ENCODE results near the gene MYRIP.
"Not testable (repeated sequence)": the region's sequence is repeated elsewhere in the genome, so short reads cannot be mapped to it uniquely, and the experiment has no call there.

The MYRIP gene

GRCh38 chr3:40264451-40264850 is 455.0 kb downstream of the MYRIP start:
- in situ Hi-C loops (cut with HindIII; ENCODE audit: low sequenced_read_pairs), result no loop called here

GRCh38 chr3:40265181-40265580 is 455.8 kb downstream of the MYRIP start:
- in situ Hi-C loops (cut with HindIII; ENCODE audit: low sequenced_read_pairs), result no loop called here

GRCh38 chr3:40267937-40268724 is 458.7 kb downstream of the MYRIP start:
- in situ Hi-C loops (cut with HindIII; ENCODE audit: low sequenced_read_pairs), result no loop called here

GRCh38 chr3:40268802-40269524 is 459.6 kb downstream of the MYRIP start:
- in situ Hi-C loops (cut with HindIII; ENCODE audit: low sequenced_read_pairs), result no loop called here

DNA sequence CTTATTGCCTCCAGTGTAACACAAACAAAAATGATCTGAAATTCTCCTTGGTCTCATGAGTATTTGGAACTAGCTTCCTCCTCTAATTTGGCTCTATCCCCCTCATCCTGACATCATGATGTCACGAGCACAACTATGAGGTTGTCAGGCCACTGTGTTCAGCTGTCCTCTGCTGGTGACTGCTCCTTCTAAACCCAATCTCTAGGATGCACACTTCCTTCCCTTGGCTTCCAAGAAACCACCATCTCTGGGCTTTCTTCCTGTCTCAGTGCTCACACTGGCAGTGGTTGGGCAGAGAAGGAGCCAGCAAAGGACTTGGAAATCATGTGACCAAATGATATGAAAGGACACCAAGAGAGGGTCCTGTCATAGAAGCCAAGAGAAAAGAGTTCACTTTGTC is 469.4 kb downstream of the MYRIP start:
- in situ Hi-C loops (cut with HindIII; ENCODE audit: low sequenced_read_pairs), result no loop called here

DNA sequence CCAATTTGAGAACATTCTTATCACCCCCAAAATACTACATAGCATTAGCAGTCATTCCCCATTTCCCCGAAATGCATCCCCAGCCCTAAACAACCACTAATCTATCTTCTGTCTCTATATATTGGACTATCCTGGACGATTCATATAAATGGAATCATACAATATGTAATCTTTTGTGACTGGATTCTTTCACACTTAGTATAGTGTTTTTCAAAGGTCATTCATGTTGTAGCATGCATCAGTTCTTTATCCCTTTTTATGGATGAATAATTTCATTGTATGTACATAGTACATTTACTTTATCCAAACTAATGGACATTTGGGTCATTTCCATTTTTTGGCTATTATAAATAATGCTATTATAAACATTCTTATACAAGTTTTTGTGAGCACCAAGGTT is 472.6 kb downstream of the MYRIP start:
- in situ Hi-C loops (cut with HindIII; ENCODE audit: low sequenced_read_pairs), result no loop called here

DNA sequence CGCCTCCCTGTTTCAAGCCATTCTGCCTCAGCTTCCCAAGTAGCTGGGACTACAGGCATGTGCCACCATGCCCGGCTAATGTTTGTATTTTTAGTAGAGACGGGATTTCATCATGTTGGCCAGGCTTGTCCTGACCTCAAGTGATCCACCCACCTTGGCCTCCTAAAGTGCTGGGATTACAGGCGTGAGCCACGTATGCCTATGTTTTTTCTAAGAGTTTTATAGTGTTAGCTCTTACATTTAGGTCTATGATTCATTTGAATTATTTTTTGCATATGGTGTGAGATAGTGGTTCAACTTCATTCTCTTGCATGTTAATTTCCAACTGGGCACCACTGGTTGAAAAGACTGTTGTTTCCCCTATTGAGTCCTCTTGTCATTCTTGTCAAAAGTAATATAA is 473.6 kb downstream of the MYRIP start:
- in situ Hi-C loops (cut with HindIII; ENCODE audit: low sequenced_read_pairs), result not testable (repeated sequence)

DNA sequence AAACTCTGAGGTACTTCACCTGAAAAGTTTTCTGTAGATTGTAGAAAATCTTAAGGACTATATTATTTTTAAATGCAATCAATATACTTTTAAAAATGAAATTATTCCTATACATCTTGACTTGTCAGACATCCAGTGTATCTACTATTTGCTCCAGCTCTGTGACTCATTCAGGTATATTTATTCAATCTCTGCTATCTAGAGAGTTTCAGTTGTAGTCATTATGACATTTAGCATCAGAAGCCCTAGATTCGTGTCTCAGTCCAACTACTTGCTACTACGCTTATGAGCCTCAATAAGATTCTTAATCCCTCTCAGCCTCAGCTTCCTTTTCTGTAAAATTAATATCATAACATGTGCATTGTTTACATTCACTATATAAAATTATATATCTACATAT is 477.8 kb downstream of the MYRIP start:
- in situ Hi-C loops (cut with HindIII; ENCODE audit: low sequenced_read_pairs), result no loop called here

GRCh38 chr3:40290396-40290795 is 481.0 kb downstream of the MYRIP start:
- in situ Hi-C loops (cut with HindIII; ENCODE audit: low sequenced_read_pairs), result no loop called here

GRCh38 chr3:40291471-40291870 is 482.1 kb downstream of the MYRIP start:
- in situ Hi-C loops (cut with HindIII; ENCODE audit: low sequenced_read_pairs), result no loop called here

DNA sequence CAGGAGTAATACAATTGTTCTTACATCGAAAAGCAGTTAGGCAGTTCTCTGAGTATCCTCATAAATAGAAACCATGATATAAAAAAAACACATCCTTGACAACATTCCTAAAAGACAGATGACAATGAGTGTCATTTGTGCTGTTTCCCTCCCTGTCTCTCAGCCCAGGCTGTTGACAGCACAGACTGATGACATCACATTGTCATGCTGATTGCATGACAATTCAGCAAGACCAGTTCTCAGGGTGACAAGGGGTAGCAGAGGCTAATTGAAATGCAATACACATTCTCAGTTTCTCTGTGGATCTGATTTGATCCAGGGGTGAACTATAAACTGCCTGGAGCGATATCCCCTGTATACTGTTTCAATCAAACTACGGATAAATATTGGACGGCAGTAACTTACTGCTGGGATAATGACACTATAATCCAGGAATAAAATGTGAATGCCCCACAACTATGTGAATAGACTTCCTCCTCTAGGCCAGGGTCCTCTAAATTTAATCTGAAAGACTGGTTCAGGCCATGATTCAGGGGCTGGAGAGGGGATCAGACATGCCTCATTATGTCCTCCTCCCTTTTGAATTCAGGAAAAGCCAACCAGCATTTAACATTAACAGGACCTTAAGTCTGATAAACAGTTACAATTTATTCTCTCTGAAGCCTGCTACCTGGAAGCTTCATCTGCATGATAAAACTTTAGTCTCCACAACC is 483.4 kb downstream of the MYRIP start:
- in situ Hi-C loops (cut with HindIII; ENCODE audit: low sequenced_read_pairs), result no loop called here

DNA sequence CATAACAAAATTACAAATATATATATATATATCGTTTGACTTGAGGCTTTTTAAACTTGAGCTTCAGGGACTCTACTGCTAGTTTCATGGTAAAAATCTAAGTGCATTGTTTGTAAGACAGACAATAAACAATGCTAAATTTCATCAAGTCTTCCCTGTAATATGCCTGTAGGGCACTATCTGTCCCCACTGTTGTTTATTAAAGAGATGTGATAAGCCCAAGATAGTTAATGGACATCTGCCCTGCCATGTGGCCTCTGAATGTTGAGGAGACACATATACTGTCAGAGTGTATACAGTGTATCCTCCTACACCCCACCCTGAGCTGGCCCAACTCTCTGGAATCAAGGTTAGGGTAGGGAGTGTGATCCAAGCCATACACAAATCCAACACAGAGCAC is 485.0 kb downstream of the MYRIP start:
- in situ Hi-C loops (cut with HindIII; ENCODE audit: low sequenced_read_pairs), result no loop called here

GRCh38 chr3:40298075-40298474 is 488.7 kb downstream of the MYRIP start:
- in situ Hi-C loops (cut with HindIII; ENCODE audit: low sequenced_read_pairs), result no loop called here

GRCh38 chr3:40299130-40299720 is 489.8 kb downstream of the MYRIP start:
- in situ Hi-C loops (cut with HindIII; ENCODE audit: low sequenced_read_pairs), result no loop called here

DNA sequence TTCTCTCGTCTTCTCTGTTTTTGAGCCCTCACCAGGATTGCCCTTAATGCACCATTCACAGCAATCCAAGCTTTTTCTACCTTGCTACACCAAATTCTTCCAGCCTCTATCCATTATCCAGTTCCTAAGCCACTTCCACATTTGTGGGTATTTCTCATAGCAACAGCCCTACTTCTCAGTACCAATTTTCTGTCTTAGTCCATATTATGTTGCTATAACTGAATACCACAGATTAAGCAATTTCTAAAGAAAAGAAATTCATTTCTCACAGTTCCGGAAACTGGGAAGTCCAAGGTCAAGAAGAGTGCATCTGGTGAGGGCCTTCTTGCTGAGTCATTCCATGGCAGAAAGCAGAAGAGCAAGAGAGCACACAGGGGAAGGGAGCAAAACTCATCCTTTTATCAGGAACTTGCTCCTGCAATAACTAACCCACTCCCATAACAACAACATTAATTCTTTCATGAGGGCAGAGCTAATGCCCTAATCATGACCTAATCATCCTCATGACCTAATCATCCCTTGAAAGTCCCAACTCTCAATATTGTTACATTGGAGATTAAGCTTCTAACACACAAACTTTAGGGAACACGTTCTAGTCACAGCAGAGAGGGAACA is 490.4 kb downstream of the MYRIP start:
- in situ Hi-C loops (cut with HindIII; ENCODE audit: low sequenced_read_pairs), result no loop called here

DNA sequence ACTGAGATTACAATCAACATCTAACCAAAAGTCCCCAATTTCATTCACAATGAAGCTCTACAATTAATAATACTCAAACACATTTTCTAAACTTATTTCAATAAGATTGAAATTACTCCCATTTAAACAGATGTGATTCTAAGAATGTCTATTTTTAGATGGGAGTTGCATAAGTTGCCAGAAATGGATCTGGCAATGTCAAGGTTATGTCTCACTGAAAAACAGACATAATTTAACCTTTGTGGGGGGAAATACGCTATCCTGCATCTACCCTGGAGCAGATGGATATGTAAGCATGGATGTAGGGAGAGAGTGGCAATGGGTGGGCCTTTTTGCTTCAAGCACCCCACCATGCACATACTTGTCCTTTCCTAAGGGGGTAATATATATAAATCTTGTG is 493.4 kb downstream of the MYRIP start:
- in situ Hi-C loops (cut with HindIII; ENCODE audit: low sequenced_read_pairs), result no loop called here

DNA sequence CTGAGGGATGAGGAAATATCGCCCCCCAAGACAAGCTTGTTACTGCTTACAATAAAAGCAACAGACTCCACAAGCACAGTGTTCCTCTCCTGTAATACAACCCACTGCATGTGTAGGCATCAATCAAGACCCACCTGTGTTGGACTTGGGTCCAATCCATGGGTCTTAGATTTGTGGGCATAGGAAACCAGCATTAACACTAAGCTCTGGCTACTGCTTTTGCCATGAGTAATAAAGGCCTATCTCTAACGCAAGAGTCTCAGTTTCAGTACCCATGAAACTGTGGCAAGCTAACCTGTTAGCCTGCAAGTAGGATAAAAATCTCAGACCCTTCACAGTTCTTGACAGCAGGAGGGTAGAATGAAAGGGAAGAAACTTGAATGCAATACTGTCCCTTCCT is 494.9 kb downstream of the MYRIP start:
- in situ Hi-C loops (cut with HindIII; ENCODE audit: low sequenced_read_pairs), result no loop called here

DNA sequence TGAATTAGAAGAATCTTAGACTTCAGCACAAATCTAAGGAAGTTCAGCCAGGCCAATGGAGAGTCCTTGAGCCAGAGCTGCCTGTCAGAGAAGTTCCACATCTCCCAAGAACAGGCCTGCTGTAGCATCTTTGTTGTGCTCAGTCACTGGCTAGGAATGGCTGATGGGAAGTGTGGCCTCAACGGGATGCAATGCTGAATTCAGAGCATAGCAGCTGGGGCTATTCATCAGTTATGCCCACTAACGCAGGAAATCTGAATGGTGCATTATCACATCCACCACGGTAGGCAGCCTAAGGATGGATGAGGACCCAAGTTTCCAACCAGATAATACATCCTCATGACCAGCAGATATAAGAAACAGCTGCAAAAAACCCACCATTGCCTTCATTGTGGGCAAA is 496.9 kb downstream of the MYRIP start:
- in situ Hi-C loops (cut with HindIII; ENCODE audit: low sequenced_read_pairs), result no loop called here

DNA sequence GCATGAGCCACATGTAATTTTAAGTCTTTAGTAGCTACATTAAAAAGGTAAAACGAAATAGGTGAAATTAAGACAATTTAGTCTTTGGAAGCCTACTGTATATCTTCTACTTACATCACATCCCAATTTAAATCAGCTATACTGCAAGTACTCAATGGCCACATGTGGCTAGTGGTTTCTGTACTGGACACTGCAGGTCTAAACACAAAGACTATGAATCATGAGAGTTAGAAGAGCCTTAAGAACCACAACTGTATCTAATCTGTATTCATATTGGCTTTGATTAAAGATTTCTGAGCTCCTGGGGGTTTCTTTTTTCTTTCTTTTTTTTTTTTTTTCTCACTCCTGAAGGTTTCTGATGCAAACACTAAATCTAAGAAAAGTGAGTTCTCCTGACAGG is 497.8 kb downstream of the MYRIP start:
- in situ Hi-C loops (cut with HindIII; ENCODE audit: low sequenced_read_pairs), result no loop called here

DNA sequence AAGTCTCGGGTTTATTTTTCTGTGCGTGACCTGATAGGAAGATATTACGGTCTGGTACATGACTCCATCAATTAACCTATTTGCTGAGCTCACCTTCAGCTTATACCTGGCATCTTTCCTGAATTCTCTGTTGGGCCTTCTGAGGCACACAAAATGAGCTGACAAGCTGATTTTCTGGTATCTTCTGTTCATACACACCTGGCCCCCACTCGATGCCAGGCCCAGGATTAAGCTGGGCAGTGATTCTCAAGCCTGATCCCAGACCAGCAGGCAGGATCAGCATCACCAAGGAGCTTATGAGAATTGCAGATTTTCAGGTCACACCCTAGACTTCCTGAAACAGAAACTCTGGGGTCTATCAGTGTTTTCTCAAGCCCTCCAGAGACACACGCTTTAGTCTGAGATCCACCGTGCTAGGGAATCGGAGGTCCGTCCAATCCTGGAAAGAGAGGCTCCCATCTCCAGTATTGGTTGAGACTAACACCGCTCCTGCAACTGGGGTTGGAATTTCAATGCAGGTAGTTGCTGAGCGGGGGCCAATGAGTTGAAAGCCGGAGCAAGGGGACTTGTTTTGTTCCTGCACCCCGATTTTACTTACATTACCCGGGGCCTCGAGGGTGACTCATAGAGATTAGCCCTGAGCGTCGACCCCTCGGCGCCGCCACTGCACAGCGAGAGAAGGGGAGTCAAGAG is 499.5 kb downstream of the MYRIP start:
- in situ Hi-C loops (cut with HindIII; ENCODE audit: low sequenced_read_pairs), result no loop called here

All from DLD1 (cell line).